Kidney capillary endothelial cell (primary cell): ENCODE results near the gene CYLD.

Experiments used
- DNase-seq: peaks from one replicate; pipeline ENCODE4 v3.0.0-alpha.2; 2018; ENCODE audit warnings: low spot score

The CYLD gene

DNA sequence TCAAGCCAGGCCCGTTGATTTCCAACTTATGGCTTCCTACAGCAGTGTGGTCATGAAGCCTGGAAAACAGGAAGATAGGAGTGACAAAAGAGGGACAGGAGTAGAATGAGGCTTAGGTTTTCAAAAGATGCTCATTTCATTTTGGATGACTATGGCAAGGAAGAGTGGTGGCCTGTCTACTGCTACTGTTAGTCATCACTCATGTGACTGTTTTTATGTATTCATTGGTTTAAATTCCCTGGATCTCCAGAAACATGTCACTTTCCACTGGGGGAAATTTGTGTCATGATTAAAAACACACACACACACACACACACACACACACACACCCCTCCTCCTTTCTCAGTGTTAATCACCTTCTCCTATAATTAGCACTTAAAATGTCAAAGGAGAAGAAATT, 1.1 kb upstream of the CYLD start:
- no peak for DNase-seq

DNA sequence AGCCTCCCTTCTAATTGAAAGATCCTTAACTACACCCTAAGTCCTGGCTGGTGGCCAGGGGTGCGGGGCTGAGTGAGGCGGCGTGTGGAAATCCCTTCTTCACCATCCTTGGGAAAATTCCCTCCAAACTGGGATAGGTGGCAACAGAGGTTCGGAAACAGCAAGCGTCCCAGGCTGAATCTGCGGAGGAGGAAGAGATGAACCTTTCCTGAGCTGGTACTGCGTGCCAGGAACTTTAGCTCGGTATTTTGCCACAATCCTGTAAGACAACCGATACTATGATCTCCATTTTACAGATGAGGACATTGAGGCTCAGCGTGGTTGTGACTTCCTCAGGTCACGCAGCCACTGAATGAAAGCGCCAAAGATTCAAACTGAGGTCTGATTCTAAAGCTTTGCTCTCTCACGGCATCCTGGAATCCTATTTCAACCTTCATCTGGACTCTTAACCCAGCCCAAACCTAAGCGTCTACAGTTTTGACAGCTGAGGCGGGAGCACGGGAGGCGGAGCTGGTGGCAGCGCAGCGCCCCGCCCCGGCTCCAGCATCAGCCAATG, 583 bp upstream of the CYLD start:
- DNase-seq = no peak

DNA sequence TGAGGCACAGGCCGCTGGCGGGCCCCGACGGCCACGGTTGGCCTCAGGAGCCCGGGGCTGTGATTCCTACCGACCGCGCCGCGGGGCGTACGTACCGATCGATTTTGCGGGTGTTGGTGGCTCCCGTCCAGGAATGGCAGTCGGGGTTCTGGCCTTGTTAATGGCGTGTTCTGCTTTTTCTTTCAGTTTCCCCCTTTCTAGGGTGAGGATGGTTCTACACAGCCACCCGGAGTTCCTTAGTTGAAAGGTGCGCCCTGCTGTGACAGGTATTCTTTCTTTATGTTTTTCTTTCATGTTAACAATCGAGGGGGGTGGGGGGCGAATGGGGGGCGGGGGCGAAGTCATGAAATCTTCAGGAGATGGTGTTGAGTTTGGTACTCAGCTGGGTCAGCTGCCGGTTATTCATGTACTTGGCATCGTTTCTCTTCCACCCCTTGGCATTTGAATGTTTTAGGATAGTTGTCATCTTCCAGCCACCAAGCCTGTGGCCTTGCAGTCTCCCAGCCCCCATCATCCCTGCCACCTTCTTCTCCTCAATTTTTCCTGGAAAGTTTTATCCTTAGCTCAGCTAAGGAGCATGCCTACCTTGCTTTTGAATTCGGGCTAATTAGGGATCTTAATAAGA, 802 bp downstream of the CYLD start:
- no peak for DNase-seq

DNA sequence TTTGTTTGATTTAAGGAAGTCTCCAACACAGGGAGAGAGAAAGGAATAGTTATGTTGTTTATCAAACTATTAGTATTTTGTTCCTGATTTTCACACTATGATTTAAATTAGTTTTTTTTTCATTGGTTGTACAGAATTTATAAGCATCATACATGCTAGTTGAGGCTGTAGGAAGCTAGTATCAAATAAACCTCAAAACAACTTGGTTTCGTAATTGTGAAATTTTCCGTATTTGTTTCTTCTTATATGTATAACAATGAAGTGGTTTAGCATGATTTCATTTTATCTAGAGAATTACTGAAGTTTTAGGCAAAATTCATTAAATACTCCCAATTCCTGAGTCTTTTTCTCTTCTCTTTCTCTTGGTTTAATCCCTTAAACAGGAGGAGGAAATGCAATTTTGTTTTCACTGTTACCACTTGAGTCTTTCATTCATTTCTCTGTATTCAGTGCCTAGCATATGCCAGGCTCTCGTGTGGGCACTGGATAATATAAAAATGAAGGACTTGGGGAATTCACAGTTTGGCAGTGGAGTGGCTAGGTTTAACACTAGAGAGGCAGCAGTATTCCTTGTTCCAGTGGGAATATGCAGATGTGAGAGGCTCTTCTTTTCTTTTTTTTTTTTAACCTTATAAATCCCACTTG, 1.8 kb downstream of the CYLD start:
- DNase-seq = no peak

DNA sequence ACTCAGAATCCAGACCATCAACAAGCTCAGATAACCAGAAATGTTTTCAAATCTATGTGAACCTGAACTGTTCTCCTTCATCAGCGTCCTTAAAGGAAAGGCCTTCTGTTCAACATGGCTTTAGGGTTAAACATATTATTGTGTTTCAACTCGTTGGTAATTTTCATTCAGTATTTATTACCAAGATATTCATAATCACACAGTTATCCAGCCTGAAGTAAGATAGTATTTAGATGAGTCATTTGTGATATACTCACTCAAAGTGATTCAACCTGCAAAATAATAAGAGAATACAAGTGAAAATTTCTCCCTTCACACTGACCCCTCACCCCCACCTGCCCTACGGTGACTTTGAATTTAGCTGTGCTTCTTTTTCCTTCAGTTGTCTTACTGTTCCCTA, 3.0 kb downstream of the CYLD start:
- DNase-seq = peak; percentile 16

DNA sequence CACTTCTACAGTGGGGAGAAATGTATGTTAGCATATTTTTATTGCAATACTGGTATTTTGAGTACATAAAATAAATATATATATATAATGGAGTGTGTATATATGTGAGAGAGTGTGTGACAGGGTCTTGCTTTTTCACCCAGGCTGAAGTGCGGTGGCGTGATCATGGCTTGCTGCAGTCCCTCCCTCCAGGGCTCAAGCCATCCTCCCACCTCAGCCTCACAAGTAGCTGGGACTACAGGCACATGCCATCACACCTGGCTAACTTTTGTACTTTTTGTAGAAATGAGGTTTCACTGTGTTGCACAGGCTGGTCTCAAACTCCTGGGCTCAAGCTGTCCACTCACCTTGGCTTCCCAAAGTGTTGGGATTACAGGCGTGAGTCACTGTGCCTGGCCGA, 4.1 kb downstream of the CYLD start:
- no peak for DNase-seq

DNA sequence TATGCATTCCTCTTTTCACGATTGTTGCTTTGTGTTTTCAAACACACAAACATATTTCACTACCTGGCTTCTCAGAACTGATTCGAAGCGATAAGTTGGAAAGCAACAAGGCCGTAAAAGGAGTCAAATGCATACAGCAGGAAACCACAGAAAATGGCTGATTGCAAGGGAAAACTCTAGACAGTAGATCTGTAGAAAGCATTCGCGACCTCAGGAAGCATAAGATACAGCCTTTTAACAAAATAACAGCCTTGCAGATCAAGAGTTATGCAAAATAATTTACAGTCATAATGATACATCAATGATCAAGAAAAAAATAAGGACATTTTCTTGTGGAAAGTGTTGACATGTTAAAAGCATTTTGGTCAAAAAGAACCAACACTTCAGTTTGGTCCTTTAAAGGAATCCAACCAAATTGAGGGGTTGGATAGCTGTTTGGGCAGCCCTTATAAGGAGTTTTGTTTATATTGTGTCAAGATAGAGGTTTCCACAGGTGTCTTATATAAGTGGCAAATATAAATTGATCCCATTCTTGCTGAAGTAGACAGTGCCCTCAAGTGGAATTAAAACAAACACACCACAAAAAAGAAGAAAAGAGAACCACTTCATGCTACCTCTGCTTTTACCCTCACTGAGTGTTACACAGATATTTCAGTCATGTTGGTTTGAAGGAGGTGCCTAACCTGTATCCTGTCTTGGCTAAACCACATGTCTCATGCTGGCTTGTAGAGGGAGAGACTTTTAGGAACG, 5.5 kb downstream of the CYLD start:
- DNase-seq = no peak

DNA sequence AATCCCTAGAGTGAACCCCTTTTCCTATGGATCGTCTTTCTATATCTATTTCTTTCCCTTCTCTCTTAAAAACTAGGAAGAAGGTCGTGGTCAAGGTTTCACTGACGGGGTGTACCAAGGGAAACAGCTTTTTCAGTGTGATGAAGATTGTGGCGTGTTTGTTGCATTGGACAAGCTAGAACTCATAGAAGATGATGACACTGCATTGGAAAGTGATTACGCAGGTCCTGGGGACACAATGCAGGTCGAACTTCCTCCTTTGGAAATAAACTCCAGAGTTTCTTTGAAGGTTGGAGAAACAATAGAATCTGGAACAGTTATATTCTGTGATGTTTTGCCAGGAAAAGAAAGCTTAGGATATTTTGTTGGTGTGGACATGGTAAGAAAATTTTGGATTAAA, 9.6 kb downstream of the CYLD start:
- DNase-seq = no peak

DNA sequence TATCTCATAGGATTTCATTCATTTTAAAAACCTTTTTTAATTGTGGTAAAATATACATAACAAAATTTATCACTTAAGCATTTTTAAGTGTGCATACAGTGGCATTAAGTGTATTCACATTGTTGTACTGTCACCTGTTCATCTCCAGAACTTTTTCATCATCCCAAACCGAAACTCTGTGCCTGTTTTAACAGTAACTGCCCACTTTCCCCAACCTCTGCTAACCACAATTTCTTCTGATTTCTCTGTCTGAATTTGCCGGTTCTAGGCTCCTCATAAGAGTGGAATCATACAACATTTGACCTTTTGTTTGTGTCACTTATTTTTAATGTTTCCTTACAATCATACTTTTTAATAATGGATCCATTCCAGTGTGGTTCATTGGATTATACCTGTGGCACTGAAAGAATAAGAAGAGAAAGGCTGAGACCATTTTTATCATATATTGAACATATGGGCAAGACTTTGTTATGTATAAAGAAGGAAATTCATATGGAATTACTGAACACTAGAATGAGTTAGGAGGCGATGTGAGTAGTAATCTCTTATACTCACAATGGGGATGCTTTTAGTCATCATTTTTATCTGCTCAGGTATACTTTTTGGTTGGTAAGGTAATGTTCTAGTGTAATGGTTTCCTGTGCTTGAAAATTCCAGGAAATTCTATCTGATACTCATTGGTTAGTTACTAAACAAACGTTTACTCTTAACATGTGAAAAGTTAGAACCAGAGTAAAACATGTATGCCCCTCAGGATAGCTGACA, 10.8 kb downstream of the CYLD start:
- no peak for DNase-seq

DNA sequence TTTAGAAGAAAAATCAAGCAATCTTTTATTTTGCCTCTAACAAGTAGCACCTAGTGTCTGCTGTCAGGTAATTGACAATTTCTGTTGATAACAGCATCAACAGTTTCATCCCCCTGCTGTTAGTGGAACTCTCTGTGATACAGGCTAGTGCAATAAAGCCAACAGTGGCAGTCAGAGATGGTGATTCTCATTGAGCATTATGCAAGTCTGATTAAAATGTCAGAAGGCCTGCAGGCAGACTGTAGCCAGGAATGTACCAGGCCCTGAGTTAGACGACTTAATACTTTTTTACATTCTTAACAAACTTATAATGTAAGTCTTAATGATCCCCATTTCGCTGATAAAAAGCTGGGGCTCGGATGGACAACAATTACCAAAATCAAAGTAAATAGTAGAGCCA, 14.6 kb downstream of the CYLD start:
- DNase-seq = no peak

DNA sequence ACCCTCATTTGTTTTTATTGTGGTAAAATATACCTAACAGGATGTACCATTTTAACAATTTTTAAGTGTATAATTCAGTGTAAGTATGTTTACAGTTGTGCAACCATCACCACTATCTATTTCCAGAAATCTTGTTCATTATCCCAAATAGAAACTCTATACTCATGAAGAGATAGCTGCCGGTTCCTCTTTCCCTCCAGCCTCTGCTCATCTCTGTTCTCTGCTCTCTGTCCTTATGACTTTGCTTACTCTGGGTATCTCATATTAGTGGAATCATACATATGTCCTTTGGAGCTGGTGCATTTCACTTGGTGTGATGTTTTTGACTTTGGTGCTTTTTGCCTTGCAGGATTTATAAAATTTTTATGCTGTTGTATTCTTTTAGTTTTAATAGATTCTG, 19.4 kb downstream of the CYLD start:
- DNase-seq = no peak

DNA sequence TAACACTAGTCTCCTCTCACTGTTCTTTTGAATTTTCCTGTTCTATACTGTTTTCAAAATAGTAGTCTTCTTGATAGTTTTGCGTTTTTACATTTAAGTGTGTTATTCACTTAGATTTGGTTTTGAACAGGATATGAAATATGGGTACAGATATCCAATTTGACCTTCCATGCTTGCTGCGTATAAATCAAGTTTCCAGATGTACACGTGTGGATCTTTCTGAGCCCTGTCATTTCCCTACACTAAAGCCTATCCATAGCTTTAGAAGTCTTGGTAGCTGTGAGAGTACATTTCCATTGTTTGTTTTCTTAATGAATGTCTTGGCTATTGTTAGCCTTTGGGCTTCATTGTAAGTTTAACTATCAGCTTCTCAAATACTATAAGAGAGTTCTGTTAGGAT, 20.4 kb downstream of the CYLD start:
- no peak for DNase-seq

DNA sequence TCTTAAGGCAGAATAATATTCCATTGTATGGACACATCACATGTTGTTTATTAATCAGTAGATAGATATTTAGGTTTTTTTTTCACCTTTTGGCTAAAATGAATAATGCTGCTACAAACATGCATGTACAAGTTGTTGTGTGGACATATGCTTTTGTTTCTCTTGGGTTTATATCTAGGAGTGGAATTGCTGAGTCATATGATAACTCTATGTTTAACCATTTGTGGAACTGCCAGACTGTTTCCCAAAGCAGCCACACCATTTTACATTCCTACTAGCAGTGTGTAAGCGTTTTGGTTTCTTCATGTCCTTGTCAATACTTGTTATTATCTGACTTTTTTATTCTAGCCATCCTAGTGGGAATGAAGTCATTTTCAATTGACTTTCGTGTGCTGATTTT, 21.3 kb downstream of the CYLD start:
- DNase-seq = no peak

DNA sequence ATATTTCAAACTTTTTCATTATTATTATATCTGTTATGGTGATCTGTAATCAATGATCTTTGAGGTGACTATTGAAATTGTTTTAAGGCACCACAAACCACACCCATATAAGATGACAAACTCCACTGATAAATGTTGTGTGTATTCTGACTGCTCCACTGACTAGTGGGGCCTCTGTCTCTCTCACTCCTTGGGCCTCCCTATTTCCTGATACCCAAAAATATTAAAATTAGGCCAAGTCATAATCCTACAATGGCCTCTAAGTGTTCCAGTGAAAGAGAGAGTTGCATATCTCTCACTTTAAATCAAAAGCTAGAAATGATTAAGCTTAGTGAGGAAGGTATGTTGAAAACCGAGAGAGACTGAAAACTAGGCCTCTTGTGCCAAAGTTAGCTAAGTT, 23.4 kb downstream of the CYLD start:
- no peak for DNase-seq

DNA sequence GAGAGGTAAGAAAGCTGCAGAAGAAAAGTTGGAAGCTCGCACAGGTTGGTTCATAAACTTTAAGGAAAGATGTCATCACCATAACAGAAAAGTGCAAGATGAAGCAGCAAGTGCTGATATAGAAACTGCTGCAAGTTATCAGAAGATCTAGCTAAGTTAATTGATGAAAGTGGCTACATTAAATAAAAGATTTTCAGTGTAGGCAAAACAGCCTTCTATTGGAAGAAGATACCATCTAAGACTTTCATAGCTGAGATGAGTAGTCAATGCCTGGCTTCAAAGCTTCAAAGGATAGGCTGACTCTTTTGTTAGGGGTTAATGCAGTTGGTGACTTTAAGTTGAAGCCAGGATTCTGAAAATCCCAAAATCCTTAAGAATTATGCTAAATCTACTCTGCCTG, 24.0 kb downstream of the CYLD start:
- DNase-seq = no peak

DNA sequence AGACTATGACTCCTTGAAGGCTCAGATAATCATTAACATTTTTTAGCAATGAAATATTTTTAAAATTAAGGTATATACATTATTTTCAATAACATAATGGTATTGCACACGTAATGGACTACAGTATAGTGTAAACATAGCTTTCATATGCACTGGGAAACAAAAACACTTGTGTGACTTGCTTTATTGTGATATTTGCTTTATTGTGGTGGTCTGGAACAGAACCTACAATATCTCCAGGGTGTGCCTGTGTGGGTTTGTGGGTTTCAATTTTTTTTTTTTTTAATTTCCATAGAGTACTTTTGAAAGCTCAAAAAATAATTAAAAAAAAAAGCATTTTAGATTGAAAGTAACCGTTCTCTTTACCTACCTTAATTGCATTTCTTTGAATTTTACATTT, 25.3 kb downstream of the CYLD start:
- DNase-seq = no peak

DNA sequence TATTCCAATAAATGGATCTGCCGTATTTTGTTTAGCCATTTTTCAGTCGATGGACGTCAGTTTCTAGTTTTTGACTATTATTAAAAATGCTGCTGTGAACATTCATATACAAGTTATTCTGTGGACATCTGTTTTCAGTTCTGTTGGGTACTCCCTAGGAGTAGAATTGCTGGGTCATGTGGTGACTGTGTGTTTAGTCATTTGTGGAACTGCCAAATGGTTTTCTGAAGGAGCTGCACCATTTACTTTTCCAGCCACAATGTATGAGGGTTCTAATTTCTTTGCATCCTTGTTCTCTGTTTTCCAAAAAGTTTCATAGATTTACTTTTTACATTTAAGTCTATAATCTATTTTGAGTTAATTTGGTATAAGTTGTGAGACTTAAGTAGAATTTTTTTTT, 29.5 kb downstream of the CYLD start:
- no peak for DNase-seq

DNA sequence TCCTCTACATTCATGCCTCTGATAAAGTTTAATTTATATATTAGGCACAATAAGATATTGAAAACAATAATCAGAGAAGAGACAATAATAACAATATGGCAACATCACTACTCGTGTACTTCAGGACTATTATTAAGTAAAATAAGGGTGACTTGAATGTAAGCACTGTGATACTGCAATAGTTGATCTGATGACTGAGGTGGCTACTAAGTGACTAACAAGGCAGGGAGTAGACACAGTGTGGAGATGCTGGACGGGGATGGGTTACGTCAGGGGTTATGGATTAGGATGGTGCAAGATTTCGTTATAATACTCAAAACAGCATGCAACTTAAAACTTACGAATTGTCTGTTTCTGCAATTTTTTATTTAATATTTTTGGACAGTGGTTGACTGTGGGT, 32.5 kb downstream of the CYLD start:
- no peak for DNase-seq

DNA sequence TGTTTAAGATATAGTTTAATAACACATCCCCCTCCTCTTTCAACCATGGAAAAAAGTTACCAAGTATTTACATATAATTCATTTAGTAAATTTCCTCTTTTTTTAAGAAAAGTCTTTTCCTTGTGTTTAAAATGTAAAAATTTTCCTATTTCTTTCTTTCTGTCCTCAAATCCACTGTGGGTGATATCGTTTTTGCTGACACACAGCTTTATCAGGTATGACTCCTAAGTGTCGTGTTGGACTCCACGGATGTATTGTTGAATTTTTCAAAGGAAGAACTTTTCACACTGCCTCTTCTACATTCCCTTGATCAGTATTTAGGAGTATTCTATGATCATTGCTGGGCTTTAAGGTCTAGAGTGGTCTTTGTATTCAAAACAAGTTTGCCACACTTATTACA, 33.1 kb downstream of the CYLD start:
- no peak for DNase-seq

DNA sequence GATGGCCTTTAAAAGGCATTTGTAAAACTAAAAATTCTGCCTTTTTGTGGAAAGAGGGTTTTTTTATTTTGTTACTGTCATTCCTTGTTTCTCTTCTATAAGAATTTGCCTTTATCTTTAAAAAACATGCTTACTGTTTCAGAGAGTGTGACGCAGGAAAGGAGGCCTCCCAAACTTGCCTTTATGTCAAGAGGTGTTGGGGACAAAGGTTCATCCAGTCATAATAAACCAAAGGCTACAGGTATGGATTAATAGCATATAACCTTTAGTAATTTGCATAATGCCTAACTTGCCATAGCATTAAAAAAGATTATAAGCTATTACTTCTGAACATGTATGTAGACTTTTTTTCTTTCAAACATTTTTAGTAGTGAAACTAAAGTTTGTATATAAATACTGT, 34.2 kb downstream of the CYLD start:
- no peak for DNase-seq

DNA sequence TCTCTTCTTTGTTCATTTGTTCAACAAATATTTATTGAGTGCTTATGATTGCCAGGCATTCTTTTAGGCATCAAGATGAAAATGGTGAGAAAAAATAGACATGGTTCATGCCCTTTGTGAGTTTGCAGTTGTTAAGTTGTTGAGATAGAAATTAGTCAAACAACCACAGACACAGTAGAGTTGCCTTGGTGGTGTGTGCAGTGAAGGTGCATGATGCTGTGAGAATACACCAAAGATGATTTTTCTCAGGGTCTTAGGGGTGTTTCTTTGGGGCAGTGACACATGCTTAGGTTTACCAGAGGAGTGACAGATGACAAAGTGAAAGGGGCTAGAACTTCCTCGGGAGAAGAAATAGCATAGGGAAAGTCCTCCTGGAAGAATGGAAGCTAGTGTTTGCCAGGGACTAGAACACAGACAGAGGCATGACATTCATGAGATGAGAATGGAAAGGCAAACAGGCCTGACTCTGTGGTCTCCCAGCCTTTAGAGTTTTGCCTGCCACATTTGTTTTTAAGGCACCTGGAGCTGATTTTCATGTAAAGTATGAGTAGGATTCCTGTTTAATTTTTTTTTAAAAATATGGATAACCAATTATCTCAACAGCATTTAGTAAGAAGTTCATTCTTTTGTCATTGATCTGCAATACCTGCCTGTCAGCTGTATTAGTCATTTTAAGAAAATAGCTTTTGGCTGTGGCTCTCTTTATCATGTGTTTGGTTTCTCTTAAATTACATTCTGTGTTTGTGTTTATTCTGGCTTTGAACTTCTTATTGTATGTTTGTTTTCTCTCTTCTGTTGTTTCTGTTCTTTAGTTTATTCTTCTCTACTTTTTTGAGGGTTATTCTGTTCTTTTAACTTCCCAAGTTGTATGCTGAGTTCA, 36.6 kb downstream of the CYLD start:
- DNase-seq = no peak

DNA sequence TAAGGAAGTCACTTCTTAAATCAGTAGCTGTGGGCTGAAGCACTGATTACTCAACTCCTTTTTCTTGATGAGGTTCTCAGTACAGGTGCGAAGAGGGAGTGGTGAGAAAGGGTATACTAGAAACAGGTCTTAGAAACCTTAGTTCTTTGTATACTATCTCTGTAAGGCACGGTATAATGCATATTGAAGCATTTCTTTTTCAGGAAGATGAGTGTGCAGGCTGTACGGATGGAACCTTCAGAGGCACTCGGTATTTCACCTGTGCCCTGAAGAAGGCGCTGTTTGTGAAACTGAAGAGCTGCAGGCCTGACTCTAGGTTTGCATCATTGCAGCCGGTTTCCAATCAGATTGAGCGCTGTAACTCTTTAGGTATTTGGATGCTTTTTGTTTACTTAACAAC, 39.2 kb downstream of the CYLD start:
- DNase-seq = no peak
